AG10803 (cell line): ENCODE measurements around the gene LRRC38.

ENCODE experiments used
- DNase-seq: peaks from one replicate; pipeline ENCODE4 v3.0.0; 2010; ENCODE audit warnings: low read depth
- H3K4me3 ChIP-seq: 2 replicates; pipeline ENCODE4 v1.5.1; 2011; ENCODE audit warnings: mild to moderate bottlenecking, low read length, control low read depth
- CTCF ChIP-seq: conservative IDR thresholded peaks from 2 replicates; pipeline ENCODE4 v1.5.1; 2011; ENCODE audit warnings: mild to moderate bottlenecking, low read length, control low read depth, inconsistent platforms

Gene LRRC38

GRCh38 chr1:13539683-13540082, 25.9 kb upstream of the LRRC38 start:
- H3K4me3 ChIP-seq, result no peak overlapping the region
- no peak for DNase-seq
- TF ChIP-seq CTCF, result no peak

GRCh38 chr1:13538832-13539231, 25.0 kb upstream of the LRRC38 start:
- no peak overlapping the region for H3K4me3 ChIP-seq
- no peak for TF ChIP-seq CTCF
- no peak for DNase-seq

GRCh38 chr1:13536571-13536970, 22.8 kb upstream of the LRRC38 start:
- no peak for DNase-seq
- TF ChIP-seq CTCF, result no peak
- H3K4me3 ChIP-seq, result no peak overlapping the region

- H3K4me3 ChIP-seq, result no peak overlapping the region
- TF ChIP-seq CTCF, result no peak
- no peak for DNase-seq
These were observed 21.4 kb upstream of the LRRC38 start for GRCh38 chr1:13535227-13535626.

- TF ChIP-seq CTCF, result no peak
- H3K4me3 ChIP-seq, result no peak overlapping the region
- no peak for DNase-seq
These were observed 14.5 kb upstream of the LRRC38 start for GRCh38 chr1:13528320-13528719.

- DNase-seq, result no peak
- no peak overlapping the region for H3K4me3 ChIP-seq
- no peak for TF ChIP-seq CTCF
These were observed 10.1 kb upstream of the LRRC38 start for GRCh38 chr1:13523780-13524477.

- no peak for TF ChIP-seq CTCF
- DNase-seq, result no peak
- H3K4me3 ChIP-seq, result no peak overlapping the region
These were observed 7.2 kb upstream of the LRRC38 start for GRCh38 chr1:13520985-13521384.
